Vagina (tissue), 2 donors: Measurements from ENCODE around the gene ELAVL3.

ENCODE experiments used
- CTCF ChIP-seq, 3 experiments: fragments of 450-650 bp in 2 of 3; fragments of 200-600 bp in 1 of 3; sonication (generic) in 1 of 3; IDR thresholded peaks; one replicate each; pipeline ENCODE4 v1.5.1; 2017 to 2019; ENCODE audit warnings: antibody characterized with exemption in 3 of 3, mild to moderate bottlenecking in 2 of 3, moderate library complexity in 2 of 3
- POLR2A ChIP-seq, 2 donors: fragments of 450-650 bp; IDR thresholded peaks; one replicate each; pipeline ENCODE4 v1.6.1; 2017; ENCODE audit warnings: antibody characterized with exemption in 2 of 2, mild to moderate bottlenecking in 2 of 2, moderate library complexity in 2 of 2
- POLR2AphosphoS5 ChIP-seq, 2 donors: sonication (generic); formaldehyde crosslinking; IDR thresholded peaks; one replicate each; pipeline ENCODE4 v1.9.0; 2017; ENCODE audit warnings: antibody characterized with exemption in 2 of 2, mild to moderate bottlenecking in 2 of 2, low read depth in 1 of 2; ENCODE audit not compliant: insufficient read depth in 1 of 2

- TF ChIP-seq CTCF (IDR thresholded peaks at IDR 0.05) (no peak), POLR2A (IDR thresholded peaks at IDR 0.05) (no peak), POLR2AphosphoS5 (IDR thresholded peaks at IDR 0.05; ENCODE audit: insufficient read depth in 1 of 2, low read depth in 1 of 2) (no peak)
Measured at GRCh38 chr19:11485245-11485837, 4.5 kb upstream of the ELAVL3 start.
